Measurements from ENCODE around the gene STIMATE.

- no peak for TF ChIP-seq CTCF (IDR thresholded peaks at IDR 0.05)
- no peak for TF ChIP-seq CHD2 (IDR thresholded peaks at IDR 0.05; ENCODE audit: low read length, partially characterized antibody)
These were observed 79.5 kb downstream of the STIMATE start for GRCh38 chr3:52817860-52818259.
